HEK293 (cell line): ENCODE measurements around the gene THRA.

Source experiments
- ZBTB26 ChIP-seq: fragments of 450-650 bp; formaldehyde crosslinking; optimal IDR thresholded peaks from 2 replicates; pipeline ENCODE3; 2016; ENCODE audit warnings: missing biosample characterization, mild to moderate bottlenecking, missing genetic modification characterization
- ZNF2 ChIP-seq: fragments of 450-650 bp; formaldehyde crosslinking; IDR thresholded peaks from 2 replicates; pipeline ENCODE4 v1.5.1; 2016; ENCODE audit warnings: missing biosample characterization, missing genetic modification characterization
- TF ChIP-seq, protein P1 (sequence below): IDR thresholded peaks from 2 replicates; pipeline ENCODE4 v1.6.1; 2011; ENCODE audit warnings: mild to moderate bottlenecking, low read depth, low read length, borderline replicate concordance

DNA sequence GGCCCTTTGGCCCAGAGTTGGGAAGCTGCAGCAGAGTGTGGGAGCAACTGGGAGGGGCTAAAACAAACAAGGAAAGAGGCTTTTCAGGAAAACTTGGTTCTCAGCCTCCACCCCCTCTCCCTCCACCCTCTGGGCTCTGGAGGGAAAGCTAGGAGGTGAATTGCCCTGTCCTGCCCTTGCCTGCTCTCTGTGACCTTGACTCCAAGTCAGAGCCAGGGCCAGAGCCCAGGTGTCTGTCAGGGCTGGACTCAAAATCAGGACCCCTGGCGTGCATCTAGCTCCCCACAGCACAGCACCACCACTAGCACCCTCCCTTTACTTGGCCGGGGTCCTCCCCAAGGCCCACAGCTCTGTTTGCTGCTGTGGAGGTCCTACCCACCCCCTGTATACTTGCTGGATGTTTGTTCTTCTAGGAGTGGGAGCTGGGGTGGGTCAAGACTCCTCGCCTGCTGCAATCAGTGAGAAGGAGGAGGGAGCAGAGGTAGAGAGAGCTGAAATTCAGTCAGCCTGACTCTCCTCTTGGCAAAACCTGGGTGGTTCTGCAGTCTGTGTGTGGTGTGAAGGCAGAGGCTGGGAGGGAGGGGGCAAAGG is 40.4 kb downstream of the THRA start:
- no peak for TF ChIP-seq ZNF2 (tag by site-specific recombination)
- no peak for TF ChIP-seq ZBTB26 (tag by site-specific recombination)
- TF ChIP-seq, protein P1, sequence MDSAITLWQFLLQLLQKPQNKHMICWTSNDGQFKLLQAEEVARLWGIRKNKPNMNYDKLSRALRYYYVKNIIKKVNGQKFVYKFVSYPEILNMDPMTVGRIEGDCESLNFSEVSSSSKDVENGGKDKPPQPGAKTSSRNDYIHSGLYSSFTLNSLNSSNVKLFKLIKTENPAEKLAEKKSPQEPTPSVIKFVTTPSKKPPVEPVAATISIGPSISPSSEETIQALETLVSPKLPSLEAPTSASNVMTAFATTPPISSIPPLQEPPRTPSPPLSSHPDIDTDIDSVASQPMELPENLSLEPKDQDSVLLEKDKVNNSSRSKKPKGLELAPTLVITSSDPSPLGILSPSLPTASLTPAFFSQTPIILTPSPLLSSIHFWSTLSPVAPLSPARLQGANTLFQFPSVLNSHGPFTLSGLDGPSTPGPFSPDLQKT: no peak
